HCT116 (cell line): ENCODE data around the gene BET1L. TPM values are rescaled to one million over a fixed set of nuclear protein-coding genes. Genes with fewer than 3 reads are reported as not detected.

Experiments used
- ATAC-seq: fragments of 200-7000 bp; cut with Tn5 transposase; 2 replicates; pipeline ENCODE4 v1.9.1; 2020; ENCODE audit warnings: mild to moderate bottlenecking, moderate library complexity
- BruUV-seq: library from RNA; stranded (reverse); fragments of 400-500 nt; replicated peaks from 2 replicates; lab custom pipeline; 2021; lab: Mats Ljungman, UMichigan
- CTCF ChIA-PET: fragments of 300-600 bp; sonication (Branson Sonifier 250); formaldehyde crosslinking; loops from one replicate; lab custom pipeline; 2021; ENCODE audit warnings: antibody characterized with exemption; lab: Charles Lee
- POLR2A ChIA-PET: fragments of 300-600, 350-600 bp; sonication (Branson Sonifier 250); formaldehyde crosslinking; loops from one replicate; lab custom pipeline; 2021; ENCODE audit warnings: antibody characterized with exemption; lab: Charles Lee
- RAD21 ChIA-PET, 2 experiments: fragments of 300-600 bp; sonication (Branson Sonifier 250); formaldehyde crosslinking; loops; one replicate each; lab custom pipeline; 2023; ENCODE audit warnings: low total read pairs in 2 of 2; ENCODE audit not compliant: uncharacterized antibody in 2 of 2, unreplicated experiment in 2 of 2, low non-redundant PET in 1 of 2; lab: Charles Lee
- DNase-seq: peaks from one replicate; pipeline ENCODE4 v3.0.0-alpha.2; 2010; ENCODE audit warnings: low read depth, low spot score
- H2AFZ ChIP-seq: fragments of 200-600 bp; shearing (Covaris generic), sonication (generic); 2 replicates; pipeline ENCODE4 v1.6.1; 2017; ENCODE audit warnings: low read depth, mixed run types, mixed read lengths, antibody characterized with exemption, low read length; ENCODE audit not compliant: poor library complexity, severe bottlenecking
- H3K27ac ChIP-seq: 2 replicates; pipeline ENCODE4 v1.5.1; 2012; ENCODE audit warnings: low read depth, low read length
- H3K27me3 ChIP-seq: fragments of 200-600 bp; sonication (generic); 2 replicates; pipeline ENCODE4 v1.6.1; 2016; ENCODE audit warnings: mixed run types, low read length, mixed read lengths; ENCODE audit not compliant: insufficient read depth
- H3K36me3 ChIP-seq, 2 experiments: fragments of 200-500 bp in 1 of 2; fragments of 200-600 bp in 1 of 2; sonication (Bioruptor generic) in 1 of 2; sonication (generic) in 1 of 2; 2 replicates each; pipeline versions ENCODE4 v1.5.1 to v1.6.1; 2014 to 2016; ENCODE audit warnings: low read length in 2 of 2, inconsistent platforms in 1 of 2, mixed read lengths in 1 of 2, mixed run types in 1 of 2; ENCODE audit not compliant: insufficient read depth in 2 of 2, control insufficient read depth in 1 of 2
- H3K4me1 ChIP-seq, 2 experiments: fragments of 200-600 bp in 1 of 2; sonication (generic) in 1 of 2; 2 replicates each; pipeline versions ENCODE4 v1.5.1 to v1.6.1; 2012 to 2017; ENCODE audit warnings: low read length in 2 of 2, inconsistent platforms in 1 of 2, mild to moderate bottlenecking in 1 of 2, mixed read lengths in 1 of 2, mixed run types in 1 of 2, moderate library complexity in 1 of 2; ENCODE audit not compliant: insufficient read depth in 2 of 2, control insufficient read depth in 1 of 2
- H3K4me2 ChIP-seq: fragments of 200-600 bp; sonication (generic); 2 replicates; pipeline ENCODE4 v1.6.1; 2017; ENCODE audit warnings: mixed run types, low read length, mixed read lengths
- H3K4me3 ChIP-seq, 2 experiments: fragments of 200-600 bp in 1 of 2; sonication (generic) in 1 of 2; replicated peaks in 1 of 2; 2 replicates each; pipeline ENCODE4 v1.5.1; 2011 to 2016; ENCODE audit warnings: low read length in 2 of 2, control low read depth in 1 of 2, low read depth in 1 of 2, mild to moderate bottlenecking in 1 of 2, mixed read lengths in 1 of 2, mixed run types in 1 of 2
- H3K79me2 ChIP-seq: fragments of 200-600 bp; sonication (generic); 2 replicates; pipeline ENCODE4 v1.6.1; 2017; ENCODE audit warnings: mild to moderate bottlenecking, mixed run types, low read length, moderate library complexity, mixed read lengths; ENCODE audit not compliant: insufficient read depth
- H3K9ac ChIP-seq: fragments of 200-600 bp; sonication (generic); 2 replicates; pipeline ENCODE4 v1.6.1; 2016; ENCODE audit warnings: low read length, mixed read lengths
- H3K9me2 ChIP-seq: fragments of 200-600 bp; sonication (generic), shearing (Covaris generic); 2 replicates; pipeline ENCODE4 v1.6.1; 2017; ENCODE audit warnings: mixed run types, mild to moderate bottlenecking, moderate library complexity; ENCODE audit not compliant: insufficient read depth
- H3K9me3 ChIP-seq, 2 experiments: fragments of 200-500 bp in 1 of 2; fragments of 200-600 bp in 1 of 2; sonication (Bioruptor generic) in 1 of 2; sonication (generic) in 1 of 2; 2 replicates each; pipeline ENCODE4 v1.6.1; 2014 to 2017; ENCODE audit warnings: low read length in 2 of 2, mixed read lengths in 2 of 2, inconsistent platforms in 1 of 2, low read depth in 1 of 2, mild to moderate bottlenecking in 1 of 2, mixed run types in 1 of 2, moderate library complexity in 1 of 2; ENCODE audit not compliant: control insufficient read depth in 1 of 2, insufficient read depth in 1 of 2
- H4K20me1 ChIP-seq: fragments of 200-600 bp; sonication (generic), shearing (Covaris generic); 2 replicates; pipeline ENCODE4 v1.6.1; 2017; ENCODE audit warnings: mixed run types, mild to moderate bottlenecking, moderate library complexity; ENCODE audit not compliant: insufficient read depth
- ATF3 ChIP-seq: IDR thresholded peaks from 2 replicates; pipeline ENCODE4 v1.6.1; 2012
- CTCF ChIP-seq, 3 experiments: fragments of 200-600 bp in 1 of 3; sonication (generic) in 1 of 3; IDR thresholded peaks in 2 of 3; conservative IDR thresholded peaks in 1 of 3; 2 replicates each; pipeline ENCODE4 v1.5.1; 2012 to 2017; ENCODE audit warnings: low read depth in 2 of 3, low read length in 2 of 3, antibody characterized with exemption in 1 of 3, borderline replicate concordance in 1 of 3, control low read depth in 1 of 3, mild to moderate bottlenecking in 1 of 3, mixed read lengths in 1 of 3, mixed run types in 1 of 3, moderate library complexity in 1 of 3; ENCODE audit not compliant: insufficient read depth in 1 of 3
- EGR1 ChIP-seq: IDR thresholded peaks from 2 replicates; pipeline ENCODE4 v1.6.1; 2012; ENCODE audit warnings: low read depth
- EZH2phosphoT487 ChIP-seq: fragments of 200-600 bp; IDR thresholded peaks from 2 replicates; pipeline ENCODE4 v1.6.1; 2018; ENCODE audit warnings: antibody characterized with exemption, borderline replicate concordance
- JUND ChIP-seq: IDR thresholded peaks from 2 replicates; pipeline ENCODE4 v1.6.1; 2012
- MAX ChIP-seq: IDR thresholded peaks from 2 replicates; pipeline ENCODE4 v1.6.1; 2012
- RAD21 ChIP-seq: IDR thresholded peaks from 2 replicates; pipeline ENCODE4 v1.6.1; 2012; ENCODE audit warnings: low read depth, mild to moderate bottlenecking
- REST ChIP-seq: IDR thresholded peaks from 2 replicates; pipeline ENCODE4 v1.6.1; 2012; ENCODE audit warnings: low read depth
- SIN3A ChIP-seq: IDR thresholded peaks from 2 replicates; pipeline ENCODE4 v1.6.1; 2012; ENCODE audit warnings: low read depth
- SP1 ChIP-seq: IDR thresholded peaks from 2 replicates; pipeline ENCODE4 v1.6.1; 2012; ENCODE audit warnings: low read depth
- TCF7L2 ChIP-seq: IDR thresholded peaks from 2 replicates; pipeline ENCODE4 v1.7.0; 2011; ENCODE audit warnings: borderline replicate concordance, inconsistent platforms; ENCODE audit not compliant: insufficient read depth, insufficient read length; ENCODE audit errors: extremely low read depth
- YY1 ChIP-seq: IDR thresholded peaks from 2 replicates; pipeline ENCODE4 v1.6.1; 2011; ENCODE audit warnings: low read length, low read depth, moderate library complexity, mild to moderate bottlenecking; ENCODE audit not compliant: insufficient replicate concordance; ENCODE audit errors: extremely low read depth
- ZNF274 ChIP-seq: fragments of 200-500 bp; sonication (Bioruptor generic); IDR thresholded peaks from 2 replicates; pipeline ENCODE4 v1.6.1; 2014; ENCODE audit warnings: mild to moderate bottlenecking, low read depth, low read length, inconsistent platforms
- intact Hi-C: fragments of 100-400 bp; cut with micrococcal nuclease; formaldehyde crosslinking; loops from 2 replicates; pipeline ENCODE4 v1.10.0; 2022
- total RNA-seq: library from RNA; stranded (reverse); gene quantifications from one replicate; pipeline ENCODE4 v1.2.1, GENCODE V29; 2021; ENCODE audit not compliant: unreplicated experiment

BET1L gene
- total RNA-seq, 1 experiment from 2014 or later: 49.1 TPM

GRCh38 chr11:217704-218103 lies 10.5 kb upstream of the BET1L start:
- Histone ChIP-seq H3K9me3 (no peaks in the 10 kb centered on the region), H2AFZ (no peak overlapping the region), H3K4me2 (no peak overlapping the region)
- ATAC-seq: no peak
- no peak for TF ChIP-seq CTCF (IDR thresholded peaks at IDR 0.05 in 2 of 3, conservative IDR thresholded peaks at IDR 0.05 in 1 of 3; ENCODE audit: borderline replicate concordance in 1 of 3, insufficient read depth in 1 of 3, low read depth in 2 of 3, low read length in 2 of 3)
- TF ChIP-seq SP1: no peak
- no peak for TF ChIP-seq ATF3
- no peak for TF ChIP-seq ZNF274
- no peak for TF ChIP-seq MAX
- no peak for TF ChIP-seq REST
- TF ChIP-seq YY1: no peak
- no peak for TF ChIP-seq RAD21
- TF ChIP-seq TCF7L2: no peak
- TF ChIP-seq JUND: no peak
- TF ChIP-seq EGR1: no peak
- TF ChIP-seq EZH2phosphoT487: no peak
- TF ChIP-seq SIN3A: no peak
- TF ChIP-seq, all 23 proteins: peak for 0
- no peak overlapping the region for H3K4me3 ChIP-seq
- H3K79me2 ChIP-seq: no peaks in the 10 kb centered on the region
- no peaks in the 10 kb centered on the region for H3K27me3 ChIP-seq
- H3K4me1 ChIP-seq: peaks cover 0 to 8% of the 10 kb centered on the region in 2 experiments; a peak in 2 of 4 replicates
- CTCF ChIA-PET: no interaction called here
- H3K36me3 ChIP-seq: peaks cover 13 to 14% of the 10 kb centered on the region in 2 experiments; a peak in 3 of 4 replicates
- H4K20me1 ChIP-seq: no peaks in the 10 kb centered on the region
- intact Hi-C loops: no loop called here
- H3K9ac ChIP-seq: no peak overlapping the region
- H3K27ac ChIP-seq: no peak overlapping the region
- DNase-seq: no peak
- no peaks in the 10 kb centered on the region for H3K9me2 ChIP-seq
- RAD21 ChIA-PET: no interaction called here
- POLR2A ChIA-PET: no interaction called here
- BruUV-seq: no TSS peak
